LNCaP clone FGC (cell line): ENCODE measurements around the gene INSIG2.

Source experiments
- DNase-seq: peaks from one replicate; pipeline ENCODE4 v3.0.0-alpha.2; 2011; ENCODE audit warnings: low read depth
- H3K4me3 ChIP-seq: 2 replicates; pipeline ENCODE4 v1.5.1; 2011; ENCODE audit warnings: mild to moderate bottlenecking, low read depth, low read length, control low read depth
- CTCF ChIP-seq: IDR thresholded peaks from 2 replicates; pipeline ENCODE4 v1.5.1; 2012; ENCODE audit warnings: mild to moderate bottlenecking; ENCODE audit not compliant: control insufficient read depth, insufficient read depth; ENCODE audit errors: extremely low read depth

Gene INSIG2

GRCh38 chr2:118088051-118089024, at the start of gene INSIG2:
TSS of gene INSIG2 (plus strand) at chr2:118088471. CDS start at chr2:118096557, 8,086 bp downstream.
- H3K4me3 ChIP-seq, result peak within 1 kb of the TSS; percentile 86
- peak; percentile 94 for DNase-seq
- no peak for TF ChIP-seq CTCF

- no peak for DNase-seq
- no peak overlapping the region for H3K4me3 ChIP-seq
- no peak for TF ChIP-seq CTCF
Observed at GRCh38 chr2:118040891-118041290, 47.4 kb upstream of the INSIG2 start.

GRCh38 chr2:118044103-118044716, 44.1 kb upstream of the INSIG2 start:
- DNase-seq, result no peak
- TF ChIP-seq CTCF, result no peak
- no peak overlapping the region for H3K4me3 ChIP-seq

GRCh38 chr2:118044854-118045253, 43.4 kb upstream of the INSIG2 start:
- TF ChIP-seq CTCF, result no peak
- no peak for DNase-seq
- no peak overlapping the region for H3K4me3 ChIP-seq

GRCh38 chr2:118045286-118045685, 43.0 kb upstream of the INSIG2 start:
- no peak overlapping the region for H3K4me3 ChIP-seq
- DNase-seq, result no peak
- no peak for TF ChIP-seq CTCF

GRCh38 chr2:118046634-118047210, 41.5 kb upstream of the INSIG2 start:
- DNase-seq, result no peak
- no peak overlapping the region for H3K4me3 ChIP-seq
- peak; percentile 64 for TF ChIP-seq CTCF
